ENCODE results near the gene DOK3. TPM values are rescaled to one million over a fixed set of nuclear protein-coding genes. Genes with fewer than 3 reads are reported as not detected.

The DOK3 gene
- total and polyA plus RNA-seq, 2 donors (not counting 1 experiment from before 2014, with no cell fraction given): 103 to 115 TPM

DNA sequence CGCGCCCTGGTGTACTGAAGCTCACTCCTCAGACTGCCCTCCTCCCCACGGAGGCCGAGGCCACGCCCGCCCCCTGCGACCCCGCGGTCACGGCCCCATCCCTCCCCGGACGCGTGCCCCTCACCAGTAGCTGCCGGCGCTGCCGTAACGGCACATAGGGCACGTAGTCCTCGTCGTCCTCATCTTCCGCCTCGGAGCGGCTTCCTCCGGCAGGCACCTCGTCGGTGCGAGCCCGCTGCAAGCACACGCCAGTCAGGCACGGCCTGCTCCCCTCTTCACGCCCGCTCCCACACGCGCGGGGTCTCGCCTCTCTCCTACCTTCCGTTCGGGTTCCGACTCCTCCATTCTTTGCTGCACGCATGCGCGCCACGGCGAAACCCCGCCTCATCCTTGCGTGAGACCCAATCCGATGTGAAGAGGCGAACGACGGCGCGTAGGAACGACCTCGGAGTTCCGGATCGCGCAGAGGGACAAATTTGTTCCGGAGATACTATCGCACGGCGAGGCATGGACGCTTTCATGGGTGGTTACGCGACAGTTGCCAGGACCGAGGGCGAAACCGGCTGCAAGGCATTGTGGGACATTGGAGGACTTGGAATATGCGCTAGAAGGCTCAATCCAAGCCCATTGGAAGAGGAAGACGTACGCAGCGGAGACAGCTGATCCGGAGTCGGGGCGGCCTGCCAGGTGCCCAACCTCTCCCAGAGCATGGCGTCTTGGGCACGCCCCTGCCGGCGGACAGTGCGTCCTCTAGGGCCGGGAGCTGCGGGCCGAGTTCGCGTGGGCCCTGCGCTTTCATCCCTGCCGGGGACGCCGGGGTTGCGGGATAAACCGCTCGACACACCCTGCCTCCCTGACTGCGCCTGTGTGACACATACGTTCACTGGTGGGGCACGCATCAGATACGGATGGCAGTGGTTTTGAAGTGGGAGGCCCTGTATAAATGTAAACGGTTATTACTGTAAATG, 7.3 kb upstream of the DOK3 start, which contains the start of gene DDX41:
Gene DDX41 (minus strand): TSS at position 361 of the 968 bp plus-strand sequence. CDS start 16 bp downstream, at position 345.
- ChIA-PET POLR2A (interaction anchor here (0.6 to 1.3 kb wide), 4 partner anchors 15 to 165 kb away, joined by 3 read pairs; partner anchors contain the start of genes LMAN2 and PDLIM7), CTCF (interaction anchor here (1.2 to 2.3 kb wide), 6 partner anchors 9 to 127 kb away, joined by 3 to 17 read pairs (median 4); no protein-coding TSS in a partner anchor)
- Mint-ChIP-seq H3K9me3 (ENCODE audit: insufficient read depth) (no peaks in the 10 kb centered on the region), H3K27me3 (no peaks in the 10 kb centered on the region), H3K4me3 (peak within 1 kb of the TSS; percentile 91), H3K27ac (peak within 1 kb of the TSS; percentile 93), H3K4me1 (peaks cover 47% of the 10 kb centered on the region)
- under 1% methylated on average over 93 of the region's 96 CpGs for WGBS (ENCODE audit: insufficient coverage)
- H3K36me3 ChIP-seq (replicated peaks in 1 of 2; ENCODE audit: control extremely low read depth in 1 of 2, control insufficient read depth in 1 of 2, extremely low read depth in 1 of 2, insufficient read depth in 2 of 2, low read length in 1 of 2): peaks cover 0 to 59% of the 10 kb centered on the region in 2 experiments
- H3K4me3 ChIP-seq (ENCODE audit: control extremely low read depth in 1 of 5, extremely low read depth in 1 of 5, insufficient read depth in 1 of 5, low read depth in 2 of 5, low read length in 4 of 5): peak within 1 kb of the TSS; percentile 78 to 96 (median 89)
- H3K9me3 ChIP-seq (ENCODE audit: control extremely low read depth in 1 of 3, control insufficient read depth in 2 of 3, insufficient read depth in 1 of 3, low read length in 2 of 3): no peaks in the 10 kb centered on the region
- peaks cover 19% of the 10 kb centered on the region for H4K20me1 ChIP-seq (ENCODE audit: control insufficient read depth, insufficient read depth, low read length, poor library complexity, severe bottlenecking)
- H3K79me2 ChIP-seq (ENCODE audit: control insufficient read depth, insufficient read depth, low read length): peaks cover 57% of the 10 kb centered on the region
- no peaks in the 10 kb centered on the region for H3K27me3 ChIP-seq (replicated peaks in 1 of 4; ENCODE audit: control extremely low read depth in 1 of 4, control insufficient read depth in 3 of 4, insufficient read depth in 4 of 4, low read length in 3 of 4)
- DNase-seq (peak; percentile 96), ATAC-seq (ENCODE audit: low read depth) (peak; percentile 90)
- H3K9ac ChIP-seq (ENCODE audit: low read length): peak within 1 kb of the TSS; percentile 73
- H3K4me1 ChIP-seq (ENCODE audit: control insufficient read depth in 2 of 2, insufficient read depth in 2 of 2, low read length in 2 of 2): peaks cover 7 to 28% of the 10 kb centered on the region in 2 donors
- H3K4me2 ChIP-seq (replicated peaks; ENCODE audit: low read depth, low read length, poor library complexity, severe bottlenecking): peak within 1 kb of the TSS; percentile 87
- TF ChIP-seq, protein P1, sequence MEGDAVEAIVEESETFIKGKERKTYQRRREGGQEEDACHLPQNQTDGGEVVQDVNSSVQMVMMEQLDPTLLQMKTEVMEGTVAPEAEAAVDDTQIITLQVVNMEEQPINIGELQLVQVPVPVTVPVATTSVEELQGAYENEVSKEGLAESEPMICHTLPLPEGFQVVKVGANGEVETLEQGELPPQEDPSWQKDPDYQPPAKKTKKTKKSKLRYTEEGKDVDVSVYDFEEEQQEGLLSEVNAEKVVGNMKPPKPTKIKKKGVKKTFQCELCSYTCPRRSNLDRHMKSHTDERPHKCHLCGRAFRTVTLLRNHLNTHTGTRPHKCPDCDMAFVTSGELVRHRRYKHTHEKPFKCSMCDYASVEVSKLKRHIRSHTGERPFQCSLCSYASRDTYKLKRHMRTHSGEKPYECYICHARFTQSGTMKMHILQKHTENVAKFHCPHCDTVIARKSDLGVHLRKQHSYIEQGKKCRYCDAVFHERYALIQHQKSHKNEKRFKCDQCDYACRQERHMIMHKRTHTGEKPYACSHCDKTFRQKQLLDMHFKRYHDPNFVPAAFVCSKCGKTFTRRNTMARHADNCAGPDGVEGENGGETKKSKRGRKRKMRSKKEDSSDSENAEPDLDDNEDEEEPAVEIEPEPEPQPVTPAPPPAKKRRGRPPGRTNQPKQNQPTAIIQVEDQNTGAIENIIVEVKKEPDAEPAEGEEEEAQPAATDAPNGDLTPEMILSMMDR (IDR thresholded peaks at IDR 0.05): no peak
- no peak for TF ChIP-seq EZH2 (IDR thresholded peaks at IDR 0.05; ENCODE audit: borderline replicate concordance, insufficient read depth, low read depth, low read length, poor library complexity, severe bottlenecking)
- intact Hi-C loops (cut with micrococcal nuclease): loop anchor here (1.0 kb wide), 2 partner anchors 9 to 37 kb away; partner anchors contain the start of gene FAM193B
- peak within 1 kb of the TSS; percentile 93 for H2AFZ ChIP-seq (ENCODE audit: insufficient read depth, low read depth, low read length, poor library complexity, severe bottlenecking)
- peak within 1 kb of the TSS; percentile 46 to 70 for H3K27ac ChIP-seq (ENCODE audit: low read length in 2 of 2)
